ENCODE results near the gene HOXC4.
A peak's percentile ranks its signal among the peaks of the same experiment; 100 is the strongest.
"Not testable (repeated sequence)": the region's sequence is repeated elsewhere in the genome, so short reads cannot be mapped to it uniquely, and the experiment has no call there.

Gene HOXC4

DNA sequence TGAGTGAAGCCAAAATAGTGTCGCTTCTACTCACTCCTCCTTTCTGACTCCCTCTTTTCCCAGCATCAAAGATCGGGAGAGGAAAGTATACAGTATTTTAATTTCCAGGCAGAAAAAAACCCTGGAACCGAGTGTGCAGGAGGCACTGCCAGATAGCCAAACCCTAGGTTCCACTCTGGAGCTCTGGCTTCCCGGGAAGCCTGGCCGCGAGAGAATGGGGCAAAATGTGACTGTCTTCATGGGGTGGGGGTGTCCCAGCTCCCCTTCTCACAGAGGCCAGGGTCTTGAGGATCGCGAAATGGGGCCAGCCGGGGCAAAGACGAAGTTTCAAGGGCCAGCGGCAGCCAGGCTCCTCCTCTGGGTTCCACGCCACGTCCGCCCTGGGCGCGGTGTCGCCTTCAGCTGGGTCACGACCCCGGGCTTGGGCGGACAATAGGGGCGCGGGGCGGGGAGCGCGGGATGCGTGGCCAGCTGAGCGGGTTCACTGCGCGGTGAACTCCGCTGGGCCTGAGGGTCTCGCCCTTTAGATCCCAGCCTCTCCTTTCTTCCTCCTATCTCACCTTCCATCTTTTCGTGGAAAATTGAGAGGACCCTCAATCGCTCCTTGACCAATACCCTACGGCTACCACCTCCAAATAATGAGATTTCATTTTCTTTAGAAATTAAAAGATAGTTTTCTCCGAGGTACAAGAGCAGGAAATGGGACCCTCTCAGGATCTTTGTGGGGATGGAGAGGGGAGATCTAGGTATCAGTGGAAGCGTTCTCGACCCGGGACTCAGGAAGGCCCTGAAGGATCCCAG is 6.7 kb downstream of the HOXC4 start:
- DNase-seq, result no peak

DNA sequence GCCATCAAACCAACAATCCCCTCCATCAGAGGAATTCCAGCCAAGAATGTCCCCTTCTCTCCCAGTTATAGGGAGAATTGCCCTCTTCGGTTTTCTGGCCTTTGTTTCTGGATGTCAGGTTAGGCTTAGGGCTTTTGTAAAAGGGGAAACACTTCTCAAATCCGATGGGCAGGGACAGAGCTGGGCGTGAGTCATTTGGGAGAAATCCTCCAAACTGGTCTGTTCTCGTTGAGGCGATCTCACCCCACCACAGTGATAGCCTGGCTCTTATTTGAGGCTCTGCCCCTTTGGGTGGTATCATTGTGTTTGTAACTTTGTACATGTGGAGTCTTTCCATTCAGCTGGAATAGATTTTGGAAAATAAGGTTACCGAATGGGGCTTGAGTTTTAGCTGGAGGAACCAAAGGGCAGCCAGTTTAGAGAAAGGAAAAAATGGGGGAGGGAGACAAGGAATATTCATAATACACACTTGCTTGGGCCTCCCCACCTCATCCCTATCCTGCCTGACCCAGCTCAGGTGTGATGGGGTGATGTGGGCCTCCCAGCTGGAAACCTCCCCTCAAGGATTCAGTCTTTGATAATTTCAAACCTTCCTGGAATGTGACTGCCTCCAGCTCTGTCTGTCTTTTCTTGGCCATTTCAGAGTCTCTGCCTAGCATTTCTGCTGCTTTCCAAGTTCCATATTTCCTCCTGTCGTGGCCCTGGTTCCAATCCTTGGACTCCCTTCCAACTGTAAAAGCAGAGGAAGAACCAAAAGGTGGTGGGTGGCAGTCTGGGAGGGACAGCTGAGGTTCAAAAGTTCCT is 7.5 kb downstream of the HOXC4 start:
- DNase-seq, result no peak

DNA sequence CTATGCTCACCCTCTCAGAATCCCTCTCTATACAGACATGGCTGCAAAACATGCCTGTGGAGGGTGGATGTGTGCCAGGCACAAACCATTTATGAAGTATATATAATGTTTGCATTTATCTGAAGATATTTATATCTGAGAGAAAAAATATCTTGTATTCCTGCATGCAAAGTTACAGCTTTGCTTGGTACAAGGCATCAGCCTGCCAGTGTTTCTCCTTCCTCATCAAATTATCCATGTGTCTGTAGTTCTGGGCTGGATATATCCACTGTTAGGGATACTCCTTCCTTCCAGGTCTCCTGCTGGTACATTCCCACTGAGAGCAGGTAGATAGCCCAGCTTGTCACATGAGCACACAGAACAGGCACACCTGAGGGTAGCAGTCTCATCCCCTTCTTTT is 12.0 kb downstream of the HOXC4 start:
- DNase-seq, result no peak

DNA sequence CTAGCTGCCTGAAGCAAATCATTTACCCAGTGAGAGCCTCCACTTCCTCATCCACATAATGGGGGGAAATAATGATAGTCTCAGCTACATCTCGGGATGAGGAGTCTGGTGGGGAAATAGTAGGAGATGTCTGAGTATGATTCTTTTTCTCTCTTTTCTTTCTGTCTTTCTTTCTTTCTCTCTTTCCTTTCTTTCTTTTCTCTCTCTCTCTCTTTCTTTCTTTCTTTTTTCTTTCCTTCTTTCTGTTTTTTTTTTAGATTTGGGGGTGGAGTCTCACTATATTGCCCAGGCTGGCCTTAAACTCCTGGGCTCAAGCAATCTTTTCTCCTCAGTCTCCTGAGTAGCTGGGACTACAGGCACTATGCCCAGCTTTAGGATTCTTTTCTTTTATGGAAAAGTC is 12.8 kb downstream of the HOXC4 start:
- DNase-seq, result no peak

DNA sequence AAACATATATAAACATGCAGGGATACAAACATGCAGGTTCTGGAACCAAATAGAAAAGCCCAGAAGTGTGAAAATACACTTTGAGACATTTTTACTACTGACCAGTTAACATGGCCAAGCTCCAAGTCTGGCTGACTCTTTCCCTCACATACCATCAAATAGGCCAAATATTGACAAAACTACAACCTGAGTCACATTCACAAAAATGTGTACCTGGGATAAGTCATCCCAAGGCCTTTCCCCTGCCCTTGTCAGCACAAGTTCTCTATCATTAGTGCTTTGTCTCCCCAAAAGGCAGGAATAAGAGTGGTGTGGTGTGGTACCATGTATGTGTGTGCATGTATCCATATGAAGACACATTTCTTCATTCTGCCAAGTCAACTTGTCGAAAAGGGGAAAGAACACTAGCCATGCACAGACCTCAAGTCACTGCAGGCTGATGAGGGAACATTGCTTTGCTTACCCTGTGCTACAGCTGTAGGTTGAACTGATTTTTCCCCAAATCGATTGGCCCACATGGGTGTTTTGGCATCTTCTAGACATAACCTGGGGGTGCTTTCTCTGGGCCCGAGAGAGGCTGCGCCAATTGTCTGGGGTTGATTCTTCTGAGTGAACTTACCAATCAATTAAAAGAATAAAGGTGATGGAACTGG is 14.9 kb downstream of the HOXC4 start:
- no peak for DNase-seq

DNA sequence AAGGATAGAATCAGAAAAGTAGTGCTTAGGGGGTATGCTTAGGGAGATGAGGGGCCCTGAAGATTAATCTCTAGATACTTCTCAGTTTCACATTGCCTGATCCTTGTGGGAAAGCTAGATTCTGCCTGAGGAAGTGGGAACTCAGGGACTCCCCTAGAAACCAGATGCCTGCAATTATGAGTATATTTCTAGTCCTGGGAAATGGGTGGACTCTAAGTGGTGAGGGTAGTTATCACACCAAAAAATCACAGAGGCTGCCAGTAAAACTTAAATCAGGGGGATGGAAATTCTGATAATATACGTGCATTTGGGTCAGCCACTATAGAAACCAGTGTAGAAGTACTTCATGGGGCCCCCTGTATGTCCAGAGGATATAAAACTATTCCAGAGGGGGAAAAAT is 18.3 kb downstream of the HOXC4 start:
- DNase-seq, result no peak

DNA sequence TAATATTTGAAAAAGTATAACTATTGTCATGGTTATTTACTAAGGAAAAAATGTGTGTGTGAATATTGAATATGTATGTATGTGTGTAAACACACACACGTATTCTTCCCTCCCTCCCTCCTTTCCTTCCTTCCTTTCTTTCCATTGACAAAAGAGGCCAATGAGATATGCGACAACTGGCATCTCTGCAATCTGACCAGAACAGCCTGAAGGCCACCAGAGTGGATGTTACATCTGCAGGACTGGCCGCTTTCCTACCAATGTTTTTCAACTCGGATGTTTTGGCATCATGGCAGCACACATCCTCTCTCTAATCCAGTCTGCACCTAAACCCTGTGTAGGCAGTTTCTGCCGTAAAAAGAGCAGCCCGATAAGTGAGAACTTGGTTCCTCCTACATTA is 20.7 kb downstream of the HOXC4 start:
- DNase-seq, result no peak

DNA sequence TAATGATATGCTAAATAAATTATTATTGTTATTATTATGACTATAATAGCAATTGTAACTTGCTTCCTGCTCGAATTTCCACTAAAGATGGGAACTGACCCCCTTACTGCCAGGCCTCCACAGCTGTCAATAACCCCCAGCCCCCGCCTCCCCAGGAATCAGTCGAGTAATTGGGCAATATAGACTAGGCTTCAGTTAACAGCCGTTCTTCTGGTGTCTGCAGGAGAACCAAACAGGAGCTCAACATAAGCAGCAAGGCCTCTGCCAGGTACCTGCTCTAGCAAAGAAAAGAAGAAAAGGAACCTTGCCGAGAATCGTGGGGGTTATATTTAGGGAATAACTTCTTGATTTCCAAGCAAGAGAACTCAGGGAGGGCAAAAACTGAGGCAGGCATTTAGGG is 21.8 kb downstream of the HOXC4 start:
- no peak for DNase-seq

DNA sequence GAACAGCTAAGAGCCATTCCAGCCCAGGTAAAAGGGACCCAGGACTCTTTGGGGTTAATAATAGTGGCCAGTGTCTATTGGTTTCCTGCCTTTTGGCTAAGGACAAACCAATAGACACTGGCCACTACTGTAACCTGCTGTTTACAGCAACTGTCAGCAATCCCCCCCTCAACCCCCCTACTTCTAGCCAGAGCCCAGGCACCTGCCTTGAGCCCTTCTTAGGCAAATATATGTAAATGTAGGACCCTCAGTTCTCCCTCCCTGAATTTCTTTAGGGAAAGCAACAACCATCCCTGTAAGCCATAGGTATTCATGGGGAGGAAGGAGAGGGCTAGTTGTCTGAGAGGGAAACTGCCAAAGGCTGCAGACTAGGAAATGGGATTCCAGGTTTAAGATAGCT is 22.3 kb downstream of the HOXC4 start:
- no peak for DNase-seq

DNA sequence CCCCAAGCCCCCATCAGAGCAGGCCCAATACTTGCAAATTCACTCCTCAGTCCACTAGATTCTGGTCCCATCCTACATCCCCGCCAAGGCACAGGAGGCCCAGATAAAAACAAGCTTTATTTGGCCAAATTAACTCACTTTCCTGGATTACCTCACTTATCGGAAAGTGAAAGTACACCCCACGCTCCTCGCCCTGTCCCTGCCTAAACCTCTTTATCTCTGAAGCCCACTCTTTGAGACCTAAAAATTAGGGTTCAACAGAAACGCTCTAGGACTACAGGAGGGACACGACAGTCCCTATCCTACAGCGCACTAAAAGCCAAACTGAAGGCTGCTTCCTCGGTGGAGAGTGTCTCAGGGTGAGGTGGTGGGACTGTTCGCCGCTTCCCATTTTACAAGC is 24.2 kb downstream of the HOXC4 start:
- not testable (repeated sequence) for DNase-seq

DNA sequence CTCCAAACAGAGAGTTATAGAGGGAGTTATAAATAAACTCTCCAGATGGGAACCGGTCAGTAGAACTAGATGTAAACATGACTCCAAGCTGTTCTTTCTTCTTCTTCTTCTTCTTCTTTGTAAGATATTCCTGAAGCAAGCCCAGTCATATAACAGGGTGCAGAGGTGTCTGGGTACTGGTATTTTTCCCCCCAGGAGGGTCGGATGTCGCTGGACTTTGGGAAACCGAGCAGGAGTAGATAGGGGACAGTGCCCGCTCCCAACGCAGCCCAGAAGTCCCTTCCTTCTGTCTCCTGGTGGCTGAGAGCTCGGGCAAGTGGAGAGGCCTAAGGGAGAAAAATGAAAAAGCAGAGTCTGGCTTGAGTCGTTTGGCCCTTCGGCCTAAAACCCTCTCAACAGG is 25.5 kb downstream of the HOXC4 start:
- not testable (repeated sequence) for DNase-seq

DNA sequence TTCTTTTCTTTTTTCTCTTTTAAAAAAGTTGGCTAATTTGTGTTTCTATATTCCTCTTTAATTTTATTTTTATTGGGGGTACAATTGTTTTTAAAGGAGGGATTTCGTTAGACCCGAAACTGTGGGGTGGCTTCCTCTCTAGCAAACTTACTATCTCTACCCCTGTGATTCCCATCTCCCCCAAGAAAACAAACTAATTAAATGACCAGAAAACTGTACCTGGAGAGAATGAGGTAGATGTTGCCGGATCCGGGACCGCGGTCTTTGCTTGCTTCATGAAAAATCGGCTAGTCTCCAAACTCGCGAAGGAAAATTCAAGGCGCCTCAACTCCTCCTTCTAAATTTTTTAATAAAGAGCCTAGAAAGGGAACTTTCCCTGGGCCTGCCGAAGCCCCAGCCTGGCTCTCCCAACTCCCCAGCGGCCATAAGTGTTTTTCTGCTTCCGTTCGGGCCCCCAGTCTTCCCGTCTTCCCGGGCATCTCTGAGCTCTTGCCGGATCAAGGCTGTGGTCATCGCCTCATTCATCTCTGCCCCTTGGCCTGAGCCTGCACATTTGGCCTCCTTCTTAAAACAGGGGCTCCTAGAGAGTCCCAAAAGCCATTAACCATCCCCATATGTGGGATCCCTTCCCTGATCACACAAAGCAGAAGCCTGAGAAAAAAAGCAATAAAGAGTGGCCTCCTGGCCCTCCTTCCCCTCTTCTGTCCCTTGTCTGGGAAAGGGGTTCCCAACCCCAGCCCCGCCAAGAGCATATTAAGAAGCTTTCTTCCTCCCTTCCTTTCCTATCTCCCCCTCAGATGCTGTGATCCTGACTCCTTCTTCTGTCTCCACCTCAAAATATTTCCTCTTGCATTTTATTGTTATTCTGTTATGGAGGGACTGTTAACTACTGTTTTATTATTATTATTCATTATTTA is 26.6 kb downstream of the HOXC4 start:
- not testable (repeated sequence) for DNase-seq

DNA sequence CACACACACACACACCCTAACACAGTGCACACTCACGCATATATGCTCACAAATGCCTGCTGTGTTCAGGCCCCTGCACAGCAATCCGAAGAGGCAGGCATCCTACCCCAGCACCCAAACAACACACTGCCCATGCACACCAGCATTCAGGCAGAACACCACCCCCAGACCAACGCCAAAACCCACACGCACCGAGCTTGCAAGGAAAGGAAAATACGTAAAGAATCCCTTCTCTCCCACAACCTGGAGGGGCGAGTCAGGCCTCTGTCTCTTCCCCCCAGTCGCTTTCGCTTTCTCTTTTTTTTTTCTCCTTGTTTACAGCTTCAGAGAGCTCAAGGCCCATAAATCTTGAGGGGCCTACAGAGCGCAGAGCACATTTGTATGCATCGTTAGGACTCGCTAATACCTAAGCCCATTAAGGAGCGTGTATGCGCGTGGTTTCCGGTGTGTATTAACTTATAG is 27.4 kb downstream of the HOXC4 start:
- not testable (repeated sequence) for DNase-seq

DNA sequence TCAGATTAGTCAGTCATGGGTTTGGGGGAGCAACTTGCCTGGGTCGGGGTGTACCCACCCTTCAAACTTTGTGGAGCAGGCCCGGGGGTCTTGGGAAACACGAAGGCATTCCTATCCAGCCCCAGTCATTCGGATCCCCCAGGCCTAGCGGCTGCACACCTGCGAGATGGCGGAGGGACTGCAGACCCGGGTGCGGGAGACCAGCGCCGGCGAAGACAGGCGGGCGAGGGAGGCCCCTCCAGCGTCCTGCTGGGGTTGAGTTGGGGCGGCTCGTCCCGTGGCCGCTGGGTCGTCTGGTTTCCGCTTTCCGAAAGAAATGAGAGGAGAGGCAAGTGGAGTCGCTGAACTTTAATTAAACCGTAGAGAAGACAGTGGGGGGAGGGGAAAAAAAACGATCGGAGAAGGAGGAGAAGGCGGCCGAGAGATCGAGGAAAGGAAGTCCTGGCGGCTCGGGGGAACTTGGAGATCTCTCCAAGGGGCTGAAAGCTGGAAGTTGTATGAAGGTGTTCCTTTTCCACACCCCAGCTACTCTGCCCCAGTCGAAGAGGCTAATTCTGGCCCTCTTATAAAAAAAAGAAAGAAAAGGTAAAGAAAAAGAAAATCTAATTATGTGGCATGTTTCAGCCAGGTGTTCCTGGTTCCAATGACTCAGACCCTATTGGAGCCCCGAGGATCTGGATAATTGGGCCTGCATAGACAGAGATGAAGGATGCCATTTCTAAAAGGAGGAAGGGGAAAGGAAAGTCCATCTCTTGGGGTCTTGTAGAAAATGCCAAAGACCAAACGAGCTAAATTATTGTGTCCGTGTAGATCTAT is 28.2 kb downstream of the HOXC4 start:
- DNase-seq, result not testable (repeated sequence)

DNA sequence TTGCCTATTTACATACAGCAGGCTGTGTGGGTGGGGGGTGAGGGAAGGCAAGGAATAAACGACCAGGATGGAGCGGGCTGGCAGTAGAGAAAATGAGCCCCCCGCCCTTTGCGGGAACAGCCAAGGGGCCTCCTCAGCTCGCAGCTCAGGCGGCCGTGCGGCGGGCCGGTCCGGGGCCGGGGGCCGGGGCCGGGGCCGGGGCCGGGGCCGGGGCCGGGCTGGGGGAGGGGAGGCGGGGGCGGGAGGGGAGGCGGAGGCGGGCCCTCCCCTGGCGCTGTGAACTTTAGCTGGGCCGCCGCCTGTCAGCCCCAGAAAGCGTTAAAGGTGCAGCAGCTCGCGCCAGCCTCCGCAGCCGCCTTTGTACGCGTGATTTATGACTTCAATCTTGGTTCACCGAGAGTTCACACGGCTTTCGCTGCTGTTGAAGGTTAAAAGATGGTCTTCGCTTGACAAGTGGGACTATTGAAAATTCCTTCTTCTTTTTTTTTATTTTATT is 28.8 kb downstream of the HOXC4 start:
- DNase-seq, result no peak

DNA sequence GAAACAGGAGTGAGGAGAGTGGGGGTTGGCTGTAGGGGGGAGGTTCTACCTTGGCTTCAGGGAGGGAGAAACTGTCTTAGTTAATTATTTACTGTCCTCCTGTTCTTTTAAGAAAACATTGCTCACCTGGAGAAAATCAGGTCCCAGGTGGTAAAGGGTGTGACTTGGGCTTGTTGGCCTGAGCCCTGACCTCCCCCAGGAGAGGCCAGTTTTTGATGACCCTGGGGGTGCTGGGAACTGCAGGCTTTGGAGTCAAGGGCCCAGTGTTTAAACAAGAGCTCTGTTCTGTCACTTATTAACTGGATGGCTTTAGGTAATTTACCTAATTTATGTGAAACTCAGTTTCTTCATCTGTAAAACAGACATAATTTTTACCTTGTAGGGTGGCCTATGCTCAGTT is 34.4 kb downstream of the HOXC4 start:
- DNase-seq, result not testable (repeated sequence)

DNA sequence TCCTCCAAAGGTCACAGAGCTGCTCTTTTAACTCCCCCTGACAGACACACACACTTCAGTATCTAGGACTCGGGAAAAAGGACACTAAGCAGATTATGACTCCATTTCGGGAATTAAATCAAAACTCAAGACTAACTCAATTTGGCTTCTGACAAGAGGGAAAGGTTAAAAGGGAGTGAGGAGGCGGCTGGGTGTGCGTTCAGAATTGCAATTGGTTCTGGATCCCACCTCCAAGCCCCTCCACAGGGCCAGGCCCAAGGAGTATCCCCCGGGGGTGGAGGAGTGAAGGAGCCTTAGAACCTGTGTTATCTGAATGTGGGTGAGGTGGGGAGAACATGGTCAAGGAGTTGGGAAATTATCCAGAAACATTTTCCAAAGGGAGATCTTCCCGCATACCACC is 35.8 kb downstream of the HOXC4 start:
- DNase-seq, result not testable (repeated sequence)

DNA sequence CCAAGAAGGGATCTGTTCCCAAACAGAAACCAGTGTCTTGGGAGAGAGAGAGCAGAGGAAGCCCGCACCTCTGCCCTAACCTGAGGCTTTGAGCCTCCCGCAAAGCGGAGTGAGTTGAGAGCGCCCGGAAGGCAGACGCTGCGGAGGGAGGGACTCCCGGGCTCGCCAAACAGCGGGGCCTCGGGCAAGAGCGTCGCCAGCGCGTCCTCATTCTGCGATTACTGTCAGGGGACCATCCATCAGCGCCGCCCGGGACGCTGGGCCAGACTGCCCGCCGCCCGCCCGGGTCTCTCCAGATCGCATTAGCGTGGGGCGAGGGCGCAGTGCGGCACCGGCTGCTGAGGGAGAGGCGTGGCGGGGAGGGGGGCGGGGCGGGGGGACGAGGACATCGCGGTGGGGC is 36.7 kb downstream of the HOXC4 start:
- DNase-seq, result peak; percentile 4

DNA sequence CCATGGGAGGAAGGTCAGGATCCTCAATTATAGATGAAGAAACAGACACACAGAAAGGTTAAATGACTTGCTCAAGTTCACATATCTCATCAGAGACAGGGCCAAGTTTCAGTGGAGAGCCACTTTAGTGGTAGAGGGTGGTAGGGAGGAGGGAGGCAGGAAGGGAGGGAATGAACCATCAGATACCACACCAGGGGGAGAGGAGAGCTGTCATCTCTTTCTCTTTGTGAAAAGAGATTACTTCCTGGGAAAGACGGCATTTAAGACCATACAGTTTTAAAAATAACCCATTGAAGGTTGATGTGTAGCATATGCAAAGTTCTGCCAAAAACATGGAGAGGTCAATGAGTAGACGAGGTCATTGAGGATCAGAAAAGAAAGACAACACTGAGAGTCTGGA is 39.3 kb downstream of the HOXC4 start:
- DNase-seq, result not testable (repeated sequence)

DNA sequence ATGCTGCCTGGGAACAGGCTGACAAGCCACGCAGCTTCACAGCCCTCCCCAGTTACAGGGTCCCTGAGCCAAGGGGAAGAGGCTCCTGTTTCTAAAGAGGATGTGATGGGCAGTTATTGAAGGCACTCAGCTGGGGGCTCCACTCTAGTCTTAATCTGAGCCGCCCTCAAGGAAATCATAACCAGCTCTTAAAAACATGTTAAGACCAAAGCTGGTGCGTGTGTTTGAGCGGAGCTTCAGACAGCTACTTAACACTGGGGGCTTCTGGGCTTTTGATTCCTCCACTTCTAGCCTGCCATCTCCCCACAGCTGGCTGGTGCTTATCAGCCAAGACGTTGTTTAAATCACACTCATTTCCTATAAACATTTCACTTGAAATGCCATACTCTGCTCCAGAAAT is 42.3 kb downstream of the HOXC4 start:
- DNase-seq, result not testable (repeated sequence)

DNA sequence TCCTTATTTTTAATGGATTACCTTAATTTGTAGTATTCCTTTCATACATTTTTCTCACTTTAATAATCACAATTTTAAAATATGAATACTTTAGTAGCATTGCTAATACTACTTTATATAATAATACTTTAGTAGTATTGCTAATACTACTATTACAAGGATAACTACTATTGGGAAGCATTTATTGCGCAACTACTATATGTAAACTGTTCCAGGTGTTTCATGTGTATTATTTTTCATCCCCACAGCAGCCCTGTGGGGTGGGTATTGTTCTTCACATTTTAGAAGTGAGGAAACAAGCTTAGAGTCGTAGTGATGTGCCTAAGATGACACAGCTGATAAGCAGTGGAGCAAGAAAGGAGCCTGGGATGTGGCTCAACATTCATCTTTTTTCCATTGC is 45.0 kb downstream of the HOXC4 start:
- DNase-seq, result not testable (repeated sequence)

All from NCI-H345 (cell line).